A204.1 (cell line): ENCODE results near the gene TAS2R38.
"Not testable (repeated sequence)": the region's sequence is repeated elsewhere in the genome, so short reads cannot be mapped to it uniquely, and the experiment has no call there.

Experiments used
- FAIRE-seq: peaks from 2 replicates; lab custom pipeline; 2012; peaks lifted over from hg19 to GRCh38; lab: Jason Lieb, UNC

Gene TAS2R38

DNA sequence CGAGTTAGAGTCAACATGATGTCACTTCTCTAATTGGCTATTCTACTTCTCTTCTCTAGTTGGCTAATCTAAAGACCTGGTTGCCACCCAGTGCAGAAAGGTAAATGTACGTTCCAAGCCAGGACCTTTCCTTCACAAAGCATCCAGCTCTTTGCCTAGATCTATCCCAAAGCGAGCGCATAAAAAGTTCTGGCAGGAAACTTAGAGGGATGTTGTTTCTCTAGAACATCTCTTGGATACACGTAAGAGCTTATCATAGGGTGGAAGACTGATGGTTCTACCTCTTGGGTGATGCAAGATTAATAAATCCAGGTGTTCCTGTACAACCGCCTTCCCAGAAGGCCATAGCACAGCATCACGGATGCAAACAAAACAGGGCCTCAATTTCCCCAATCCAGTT is at the start of gene TAS2R38:
Gene TAS2R38 (minus strand): TSS at position 101 of the 400 bp plus-strand sequence. CDS start 84 bp downstream, at position 17.
- no peak for FAIRE-seq

DNA sequence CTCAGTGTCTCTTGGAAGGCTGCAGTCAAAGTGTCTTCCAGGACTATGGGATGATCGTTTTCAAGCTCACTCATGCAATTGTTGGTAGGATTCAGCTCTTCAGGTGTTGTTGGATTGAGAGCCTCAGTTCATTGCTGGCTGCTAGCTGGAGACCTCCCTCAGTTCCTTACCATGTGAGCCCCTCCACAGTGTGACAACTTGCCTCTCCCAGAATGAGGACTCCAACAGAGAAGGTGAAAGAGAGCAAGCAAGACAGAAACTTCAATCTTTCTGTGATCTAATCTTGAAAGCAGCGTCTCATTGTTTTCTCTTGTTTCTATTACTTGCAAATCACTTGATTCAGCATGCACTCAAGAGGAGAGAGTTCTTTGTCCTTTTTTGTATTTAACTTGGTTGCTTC is 44.6 kb upstream of the TAS2R38 start:
- FAIRE-seq = no peak

DNA sequence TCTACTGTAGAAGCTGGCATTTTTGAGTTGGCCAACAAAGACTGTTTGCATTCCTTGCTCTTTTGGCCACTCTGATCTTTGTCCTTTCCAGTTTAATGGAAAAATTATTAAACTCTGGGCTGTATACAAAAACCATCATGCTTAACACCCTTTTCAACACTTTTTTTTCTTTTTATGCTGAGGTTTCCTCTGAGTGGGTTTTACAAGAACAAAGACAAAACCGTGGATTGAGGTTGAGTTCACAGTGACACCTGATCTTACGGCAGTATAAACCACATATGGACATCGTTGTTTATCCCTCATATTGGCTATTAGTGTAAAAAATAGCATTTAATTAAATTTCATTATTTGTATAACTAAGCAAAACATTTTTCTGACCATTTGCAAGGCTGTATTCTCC is 43.9 kb upstream of the TAS2R38 start:
- no peak for FAIRE-seq

DNA sequence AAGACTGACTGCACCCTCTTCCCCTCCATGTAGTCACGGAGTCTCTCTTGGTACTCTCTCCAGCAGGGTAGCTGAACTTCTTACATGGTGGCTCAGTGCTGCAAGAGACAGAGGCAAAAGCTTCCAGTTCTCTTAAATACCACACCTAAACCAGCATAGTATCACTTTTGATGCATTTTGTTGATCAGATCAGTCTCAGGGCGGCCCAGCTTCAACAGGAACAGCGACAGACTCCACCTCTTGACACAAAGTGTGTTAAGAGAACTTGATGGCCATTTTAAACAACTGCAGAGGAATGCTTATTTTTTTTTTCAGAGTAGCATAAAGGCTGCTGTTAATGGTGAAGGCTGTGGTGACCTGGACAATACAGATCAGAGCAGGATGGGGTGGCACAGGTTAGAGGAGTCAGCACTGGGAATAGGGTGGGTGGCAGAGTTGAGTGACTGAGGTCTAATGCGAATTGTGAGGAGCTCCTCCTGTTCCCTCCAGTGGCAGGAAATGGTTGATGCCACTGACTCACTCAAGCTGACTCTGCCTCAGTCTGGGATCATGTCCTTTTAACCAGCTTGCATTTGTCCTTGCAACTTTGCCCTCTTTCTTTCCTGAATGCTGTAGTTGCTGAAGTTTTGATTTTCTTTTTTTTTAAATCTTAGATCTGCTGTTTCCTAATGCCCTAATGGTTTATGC is 39.4 kb upstream of the TAS2R38 start:
- no peak for FAIRE-seq

DNA sequence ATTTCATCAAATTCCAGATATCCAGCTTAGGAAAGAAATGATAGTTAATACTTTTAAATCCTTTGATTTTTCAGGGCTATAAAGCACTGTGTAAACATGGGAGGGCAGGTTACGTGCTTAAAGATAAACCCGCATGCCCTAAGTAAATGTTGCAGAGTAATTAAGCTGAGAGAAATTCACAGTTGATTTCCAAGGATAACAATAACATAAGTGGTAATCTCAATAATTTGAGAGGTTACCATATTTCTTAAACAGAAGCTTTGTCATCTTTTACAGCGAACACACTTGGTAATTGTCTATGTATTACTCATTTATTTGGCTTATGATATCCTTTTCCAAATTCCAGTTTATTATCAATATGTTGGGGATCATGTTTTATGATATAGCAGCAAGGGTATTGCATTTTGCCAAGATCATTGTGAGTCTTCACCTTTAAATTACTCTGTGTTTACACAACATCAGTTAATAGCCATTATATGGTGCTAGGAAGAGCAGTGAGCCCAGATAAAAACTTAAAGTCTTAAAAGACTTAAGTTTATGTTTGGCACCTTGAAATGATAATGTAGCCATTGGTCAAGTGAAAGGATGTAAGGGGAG is 37.5 kb upstream of the TAS2R38 start:
- no peak for FAIRE-seq

DNA sequence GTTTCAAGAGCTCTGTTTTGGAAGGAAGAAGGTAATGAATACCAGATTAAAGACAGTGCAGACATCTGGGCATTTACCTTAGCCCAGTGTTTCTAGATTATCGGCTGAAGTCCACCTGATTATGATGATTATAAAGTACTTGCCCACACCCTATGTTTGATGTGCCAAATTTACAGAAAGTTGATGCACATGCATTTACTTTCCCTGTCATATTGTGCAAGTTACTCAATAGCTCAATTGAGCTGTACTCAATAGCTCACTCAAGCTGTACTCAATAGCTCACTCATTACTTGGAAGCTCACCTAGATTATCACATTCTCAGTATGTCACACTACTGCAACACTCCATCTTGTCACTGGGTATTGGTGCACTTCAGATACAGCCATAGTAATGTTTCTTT is 35.6 kb upstream of the TAS2R38 start:
- FAIRE-seq = no peak

DNA sequence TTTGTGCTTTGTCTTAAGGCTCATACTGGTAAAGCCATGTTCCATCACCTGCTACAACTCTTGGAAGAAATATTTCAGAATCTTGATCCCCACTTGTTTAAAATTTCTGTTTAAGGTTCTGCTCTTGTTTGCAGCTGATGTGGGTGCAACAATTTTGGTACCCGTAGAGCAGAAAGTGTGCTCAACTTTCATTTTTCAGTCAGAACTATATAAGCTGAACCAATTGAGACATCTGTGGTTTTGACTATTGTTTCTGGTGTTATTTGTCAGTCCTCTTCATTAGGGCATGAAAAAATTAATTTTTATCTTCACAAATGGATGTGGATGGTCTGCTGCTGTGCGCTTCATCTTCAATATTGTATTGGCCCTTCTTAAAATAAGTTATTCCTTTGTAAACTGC is 33.0 kb upstream of the TAS2R38 start:
- no peak for FAIRE-seq

DNA sequence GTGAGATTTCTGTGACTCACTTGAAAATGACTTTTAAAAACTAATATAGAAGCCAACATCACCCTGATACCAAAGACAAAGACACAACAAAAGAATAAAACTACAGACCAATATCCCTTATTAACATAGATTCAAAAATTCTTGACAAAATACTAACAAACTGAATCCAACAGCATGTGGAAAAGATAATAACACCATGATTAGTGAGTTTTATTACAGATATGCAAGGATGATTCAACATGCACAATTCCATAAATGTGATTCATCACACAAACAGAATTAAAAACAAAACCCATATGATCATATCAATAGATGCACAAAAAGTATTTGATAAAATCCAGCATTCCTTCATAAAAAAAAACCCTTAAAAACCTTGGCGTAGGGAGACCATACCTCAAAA is 28.6 kb upstream of the TAS2R38 start:
- no peak for FAIRE-seq

DNA sequence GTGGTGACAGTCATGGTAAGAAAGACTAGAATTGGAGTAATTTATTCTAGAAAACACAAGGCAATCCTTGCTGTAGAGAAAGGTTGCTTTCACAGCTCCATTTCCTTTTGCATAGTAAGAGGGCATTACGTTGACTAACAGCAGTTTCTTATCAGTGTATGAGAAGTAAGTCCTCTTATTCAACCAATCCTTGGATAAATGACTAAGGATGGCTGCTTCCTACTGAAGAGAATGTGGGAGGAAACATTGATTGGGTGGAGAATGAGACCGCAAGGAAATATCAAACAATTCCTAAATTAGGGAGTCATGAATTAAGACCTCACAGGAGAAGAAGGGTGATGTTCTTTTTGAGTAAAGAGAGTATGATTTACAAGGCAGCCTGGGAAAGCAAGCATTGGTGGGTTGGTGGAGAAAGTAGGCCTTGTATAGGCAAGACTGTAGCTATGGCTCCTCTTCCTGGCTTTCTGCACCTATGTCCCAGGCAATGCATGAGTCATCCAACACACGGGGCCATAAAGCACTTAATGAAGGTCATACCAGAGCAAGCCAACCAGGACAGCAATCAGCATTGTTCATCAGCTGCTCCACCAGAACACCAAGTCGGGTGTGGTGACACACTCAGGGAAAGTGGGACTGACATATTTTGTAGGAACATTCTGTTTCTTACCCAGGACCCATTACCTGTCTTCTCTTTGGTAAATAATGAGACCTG is 27.7 kb upstream of the TAS2R38 start:
- FAIRE-seq = no peak

DNA sequence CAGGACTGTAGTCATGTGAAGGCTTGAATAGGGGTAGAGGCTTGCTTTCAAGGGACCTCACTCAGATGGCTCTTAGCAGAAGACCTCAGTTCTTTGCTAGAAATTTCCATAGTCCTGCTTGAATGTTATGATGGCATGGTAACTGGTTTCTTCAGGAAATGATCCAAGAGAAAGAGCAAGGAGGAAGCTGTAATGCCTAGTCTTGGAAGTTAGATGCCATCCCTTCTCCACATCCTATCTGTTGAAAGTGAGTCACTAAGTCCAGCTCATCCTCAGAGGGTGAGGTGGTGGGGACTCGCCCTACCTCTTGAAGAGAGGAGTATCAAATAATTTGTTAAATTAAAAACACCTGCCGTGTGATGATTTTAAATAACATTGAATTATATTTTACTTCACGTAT is 26.7 kb upstream of the TAS2R38 start:
- no peak for FAIRE-seq

DNA sequence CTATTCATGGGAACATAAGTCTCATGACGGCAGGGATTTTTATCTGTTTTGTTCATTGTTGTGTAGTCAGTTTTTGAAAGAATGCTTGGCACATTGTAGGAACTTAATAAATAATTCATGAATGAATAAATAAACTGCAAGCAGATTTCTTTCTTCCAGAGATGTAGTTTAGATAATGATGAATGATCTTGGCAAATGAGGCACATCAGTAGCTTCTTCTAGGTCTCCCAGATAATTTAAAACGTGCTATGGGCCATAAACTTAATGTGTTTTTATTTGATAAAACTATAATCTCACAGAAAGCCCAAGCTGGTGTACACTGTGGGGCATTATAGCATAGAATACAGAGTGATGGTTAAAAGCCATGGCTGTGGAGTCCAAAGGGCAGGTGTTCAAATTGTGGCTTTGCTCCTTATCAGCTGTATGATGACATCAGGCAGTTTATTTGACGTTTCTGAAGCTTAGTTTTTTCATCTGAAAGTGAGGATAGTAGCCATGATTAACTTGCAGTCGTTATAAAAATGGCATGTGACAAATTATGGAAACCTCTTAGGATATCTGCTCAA is 25.6 kb upstream of the TAS2R38 start:
- FAIRE-seq = no peak

DNA sequence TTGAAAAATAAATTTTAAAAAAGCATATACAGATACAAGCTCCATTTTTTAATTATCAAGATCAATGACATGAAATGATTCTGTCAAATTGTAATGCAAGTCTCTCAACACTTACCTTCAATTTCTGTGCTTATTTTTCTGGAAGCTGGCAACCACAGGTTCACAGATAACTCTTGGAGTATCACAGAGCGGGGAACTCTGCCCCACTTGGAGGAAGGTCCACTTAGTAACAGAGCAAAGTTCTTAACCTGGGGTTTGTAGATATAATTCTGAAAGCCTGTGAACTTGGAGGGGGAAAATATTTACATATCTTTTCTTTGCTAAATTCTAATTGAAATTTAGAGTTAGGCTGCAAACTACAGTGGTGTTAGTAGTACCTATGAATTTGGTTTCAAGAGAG is 19.8 kb upstream of the TAS2R38 start:
- no peak for FAIRE-seq

DNA sequence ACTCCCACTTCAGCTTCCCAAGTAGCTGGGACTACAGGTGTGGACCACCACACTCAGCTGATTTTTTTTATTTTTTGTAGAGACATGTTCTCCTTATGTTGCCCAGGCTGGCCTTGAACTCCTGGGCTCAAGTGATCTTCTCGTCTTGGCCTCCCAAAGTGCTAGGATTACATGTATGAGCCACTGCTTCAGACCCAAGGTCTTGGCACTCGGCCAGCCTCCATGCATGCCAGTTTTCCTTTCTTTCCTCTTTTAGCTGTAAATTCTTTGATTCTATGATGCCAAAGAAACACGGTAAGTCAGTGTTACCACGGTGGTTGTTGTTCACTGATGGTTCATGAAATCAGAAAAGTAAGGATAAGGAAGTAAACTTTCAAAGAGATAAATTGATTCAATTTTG is 19.1 kb upstream of the TAS2R38 start:
- no peak for FAIRE-seq

DNA sequence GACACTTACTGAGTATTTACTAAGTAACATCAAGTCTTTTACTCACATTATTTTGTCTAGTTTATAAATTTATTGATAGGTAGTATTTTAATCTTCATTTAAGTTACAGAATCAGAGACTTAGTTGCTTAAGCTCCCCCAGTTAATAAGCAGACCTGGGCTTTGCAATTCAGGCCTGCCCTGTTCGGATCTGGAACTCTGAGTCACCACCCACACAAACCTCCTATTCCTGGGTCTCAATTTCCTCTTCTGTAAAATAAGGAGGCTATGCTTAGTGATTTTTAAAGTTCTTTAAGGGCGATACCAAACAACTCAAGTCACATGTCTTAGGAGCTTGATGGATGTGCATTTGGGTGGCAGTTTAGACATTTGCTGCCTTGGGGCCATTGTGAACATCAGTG is 18.6 kb upstream of the TAS2R38 start:
- FAIRE-seq = no peak

DNA sequence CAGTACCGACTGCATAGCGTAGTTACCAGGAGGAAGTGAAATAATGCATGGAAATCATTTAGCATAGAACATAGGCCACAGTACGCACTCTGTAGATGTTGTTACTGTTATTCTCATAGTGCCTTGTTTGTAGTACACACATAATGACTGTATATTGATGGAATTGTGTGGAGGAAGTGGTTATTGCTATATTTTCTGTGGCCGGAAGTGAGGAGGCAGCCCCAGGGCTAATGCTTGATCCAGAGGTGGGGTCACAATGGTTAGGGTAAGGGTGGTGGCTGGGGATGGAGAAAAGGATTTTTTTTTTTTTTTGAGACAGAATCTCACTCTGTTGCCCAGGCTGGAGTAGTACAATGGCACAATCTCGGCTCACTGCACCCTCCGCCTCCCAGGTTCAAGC is 17.6 kb upstream of the TAS2R38 start:
- FAIRE-seq = no peak

DNA sequence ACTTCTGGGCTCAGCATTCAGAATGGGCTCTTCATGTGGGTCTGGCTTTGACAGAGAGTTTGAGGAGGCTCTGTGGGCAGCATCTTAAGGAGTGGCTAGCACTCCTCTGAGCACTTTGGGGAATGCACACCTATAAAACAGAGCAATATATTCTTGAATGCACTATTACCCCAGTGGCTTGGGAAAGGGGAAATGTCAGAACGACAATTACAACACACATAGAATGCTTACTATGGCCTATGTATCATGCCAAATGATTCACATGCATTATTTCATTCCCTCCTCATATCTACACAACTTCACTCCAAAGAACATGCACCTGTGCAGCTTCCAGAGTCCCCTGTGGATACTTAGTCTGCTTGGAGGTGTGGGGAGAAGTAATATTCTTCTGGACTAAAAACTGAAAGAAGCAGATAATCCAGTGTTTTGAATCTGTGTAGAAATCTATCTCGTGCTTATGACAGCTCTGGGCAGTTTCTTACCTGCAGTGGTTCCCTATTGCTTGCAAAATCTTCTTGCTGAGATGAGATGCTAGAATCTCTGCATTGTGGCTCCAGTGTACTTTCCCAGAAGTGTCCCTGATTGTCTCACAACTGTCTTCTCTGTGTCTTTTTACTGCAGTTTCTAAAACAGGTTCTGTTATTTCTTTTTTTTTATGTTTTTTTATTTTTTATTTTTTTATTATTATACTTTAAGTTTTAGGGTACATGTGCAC is 16.6 kb upstream of the TAS2R38 start:
- no peak for FAIRE-seq

DNA sequence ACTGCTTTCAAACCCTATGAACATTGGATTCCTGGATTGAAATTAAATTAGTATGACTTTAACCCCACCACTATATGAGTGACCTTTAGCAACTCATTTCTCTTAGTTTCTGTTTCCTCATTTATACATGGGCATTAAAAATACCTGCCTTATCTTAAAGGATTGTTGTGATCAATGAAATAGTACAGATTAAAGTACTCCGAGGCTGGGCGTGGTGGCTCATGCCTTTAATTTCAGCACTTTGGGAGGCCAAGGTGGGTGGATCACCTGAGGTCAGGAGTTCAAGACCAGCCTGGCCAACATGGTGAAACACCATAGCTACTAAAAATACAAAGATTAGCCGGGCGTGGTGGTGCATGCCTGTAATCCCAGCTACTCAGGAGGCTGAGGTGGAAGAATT is 14.2 kb upstream of the TAS2R38 start:
- FAIRE-seq = not testable (repeated sequence)

DNA sequence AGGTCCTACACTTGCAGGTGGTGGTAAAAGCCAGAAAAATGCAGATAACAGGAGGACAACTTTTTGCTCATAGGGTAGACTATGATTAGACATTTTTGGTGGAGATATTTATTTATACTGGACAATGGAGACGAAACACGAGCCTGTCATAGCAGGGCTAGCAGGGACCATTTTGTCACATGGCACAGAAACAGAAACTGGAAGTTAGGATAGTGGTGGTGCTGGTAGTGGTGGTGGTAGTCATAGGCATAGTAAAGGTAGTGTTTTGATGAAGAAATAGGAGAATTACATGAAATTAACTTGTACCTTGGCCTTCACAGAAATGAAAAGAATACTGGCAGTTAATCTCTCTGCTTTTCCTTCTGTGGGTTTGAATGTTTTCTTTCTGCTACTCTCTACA is 13.3 kb upstream of the TAS2R38 start:
- FAIRE-seq = no peak

DNA sequence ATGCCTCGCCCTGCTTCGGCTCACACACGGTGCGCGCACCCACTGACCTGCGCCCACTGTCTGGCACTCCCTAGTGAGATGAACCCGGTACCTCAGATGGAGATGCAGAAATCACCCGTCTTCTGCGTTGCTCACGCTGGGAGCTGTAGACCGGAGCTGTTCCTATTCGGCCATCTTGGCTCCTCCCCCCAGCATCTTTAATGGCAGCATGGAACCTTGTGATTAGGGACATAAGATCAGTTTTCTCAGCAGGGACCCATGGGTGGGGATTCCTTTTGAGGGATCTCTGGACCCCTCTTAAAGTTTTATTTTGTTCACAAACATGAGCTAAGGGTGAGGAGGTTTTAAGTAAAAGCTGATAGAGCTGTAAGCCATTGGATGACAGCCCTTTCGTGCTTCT is 12.4 kb upstream of the TAS2R38 start:
- not testable (repeated sequence) for FAIRE-seq

DNA sequence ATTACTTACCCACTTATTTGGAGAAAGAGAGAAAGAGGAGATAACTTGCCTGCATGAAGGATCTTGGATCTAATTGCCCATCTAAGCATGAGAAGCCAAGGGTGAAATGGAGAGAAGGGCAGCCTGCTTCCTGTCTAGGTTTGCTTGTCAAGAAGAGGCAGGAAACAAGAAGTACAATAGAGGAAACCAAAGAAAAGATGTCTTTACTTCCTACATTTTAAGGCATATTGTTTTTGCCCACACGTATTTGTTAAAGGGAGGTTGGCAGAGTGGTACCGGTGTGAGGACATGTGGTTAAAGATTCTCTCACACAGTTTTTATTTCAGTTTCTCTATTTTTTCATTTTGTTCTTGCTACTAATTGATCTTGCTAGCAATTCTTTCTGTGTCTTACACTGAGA is 6.0 kb upstream of the TAS2R38 start:
- FAIRE-seq = no peak

DNA sequence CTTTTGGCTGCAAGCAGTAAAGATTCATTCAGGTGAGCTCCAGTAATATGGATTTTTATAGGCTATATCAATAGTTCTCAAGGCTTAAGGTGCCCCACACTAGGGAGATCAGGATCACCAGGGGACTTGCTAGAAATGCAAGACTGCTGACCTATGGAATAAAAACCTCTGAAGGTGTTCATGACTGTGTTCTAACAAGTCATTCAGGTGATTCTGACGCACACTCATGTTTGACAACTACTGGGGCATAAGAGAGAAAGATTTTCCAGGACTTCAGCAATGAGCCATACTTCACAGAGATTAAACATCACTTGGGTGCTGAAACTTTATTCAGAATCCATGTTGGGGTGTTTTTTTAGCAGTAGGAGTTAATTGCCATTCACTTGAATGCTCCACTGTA is 4.8 kb upstream of the TAS2R38 start:
- no peak for FAIRE-seq

DNA sequence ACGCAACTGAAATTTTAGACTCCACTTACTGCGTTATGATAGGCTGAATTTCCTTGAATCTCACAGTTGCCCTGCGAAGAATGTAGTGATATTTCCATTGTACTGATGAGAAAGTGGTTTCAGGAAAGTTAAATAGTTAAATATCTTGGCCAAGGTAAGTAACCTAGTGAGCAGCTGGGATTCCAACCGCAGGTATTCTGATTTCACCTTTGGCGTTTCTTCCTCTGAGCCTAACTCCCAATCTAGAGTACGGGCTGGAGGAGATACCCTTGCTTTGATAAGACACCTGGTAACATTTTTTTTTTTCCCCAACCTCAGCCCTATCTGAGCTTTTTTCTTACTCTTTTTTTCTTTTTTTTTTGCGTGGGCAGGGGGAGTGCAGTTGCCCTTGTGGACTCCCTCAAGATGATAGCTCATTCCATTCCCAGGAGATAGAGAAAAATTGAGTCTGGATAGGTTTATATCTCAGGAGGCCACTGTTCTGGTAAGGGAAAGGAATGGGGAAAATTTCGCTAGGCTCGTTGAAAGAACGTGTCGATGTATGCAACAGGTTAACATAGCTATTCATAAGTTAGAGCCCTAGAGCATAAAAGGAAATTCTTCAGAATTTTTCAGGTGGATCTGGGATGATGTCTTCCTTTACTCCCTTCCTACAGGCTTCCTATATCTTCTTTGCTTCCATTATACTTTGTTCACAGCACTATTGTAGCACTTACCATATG is 3.1 kb upstream of the TAS2R38 start:
- FAIRE-seq = no peak
